Thyroid gland (tissue), 4 donors: ENCODE measurements around the gene NFIA. TPM values are rescaled to one million over a fixed set of nuclear protein-coding genes. Genes with fewer than 3 reads are reported as not detected.
A peak's percentile ranks its signal among the peaks of the same experiment; 100 is the strongest.

Source experiments
- DNase-seq, 2 donors: peaks; one replicate each; pipeline ENCODE4 v3.0.0-alpha.2; 2019
- H3K27ac ChIP-seq, 3 donors: fragments of 200-600 bp; sonication (generic); 1 replicate in 2 of 3; 2 replicates in 1 of 3; pipeline ENCODE4 v1.5.1; 2016 to 2019; ENCODE audit warnings: mild to moderate bottlenecking in 1 of 3, moderate library complexity in 1 of 3
- H3K27me3 ChIP-seq: fragments of 200-600 bp; sonication (generic); one replicate; pipeline ENCODE4 v1.5.1; 2019
- H3K36me3 ChIP-seq, 2 donors: fragments of 200-600 bp; sonication (generic); one replicate each; pipeline ENCODE4 v1.5.1; 2016 to 2019
- H3K4me1 ChIP-seq, 2 donors: fragments of 200-600 bp; sonication (generic); one replicate each; pipeline ENCODE4 v1.5.1; 2017 to 2019
- H3K4me3 ChIP-seq, 3 donors: fragments of 200-600 bp; sonication (generic); replicated peaks in 1 of 3; 1 replicate in 2 of 3; 2 replicates in 1 of 3; pipeline ENCODE4 v1.5.1; 2016; ENCODE audit warnings: mild to moderate bottlenecking in 1 of 3
- H3K9me3 ChIP-seq: fragments of 200-600 bp; sonication (generic); one replicate; pipeline ENCODE4 v1.5.1; 2017
- CTCF ChIP-seq, 6 experiments: fragments of 200-600 bp in 3 of 6; fragments of 450-650 bp in 3 of 6; sonication (generic) in 3 of 6; IDR thresholded peaks; one replicate each; pipeline ENCODE4 v1.5.1; 2016 to 2019; ENCODE audit warnings: antibody characterized with exemption in 6 of 6, mild to moderate bottlenecking in 2 of 6, inconsistent platforms in 1 of 6, moderate library complexity in 1 of 6
- POLR2A ChIP-seq, 2 donors: fragments of 450-650 bp; IDR thresholded peaks; one replicate each; pipeline ENCODE4 v1.6.1; 2017; ENCODE audit warnings: antibody characterized with exemption in 2 of 2, mild to moderate bottlenecking in 2 of 2, moderate library complexity in 1 of 2
- WGBS, 2 donors: methylation state at CpG; one replicate each; pipeline ENCODE4 v1.1.5; 2017; 5-methylcytosine and 5-hydroxymethylcytosine counted together
- intact Hi-C: fragments of 100-400 bp; cut with DNase I; formaldehyde crosslinking; loops from one replicate; pipeline ENCODE4 v1.15.1; 2023
- total RNA-seq, 4 donors: library from RNA; depleted of rRNA; stranded (reverse); fragments of >200 nt; gene quantifications; one replicate each; pipeline ENCODE4 v1.2.3, GENCODE V29; 2016

NFIA gene
- total RNA-seq, 4 donors from 2014 or later: 105 to 149 (median 118) TPM

- no peak for DNase-seq
- Histone ChIP-seq H3K9me3 (no peaks in the 10 kb centered on the region), H3K4me3 (no peak overlapping the region), H3K4me1 (peaks cover 19 to 30% of the 10 kb centered on the region in 2 donors), H3K27me3 (no peaks in the 10 kb centered on the region), H3K27ac (peak overlapping the region in 2 of 3 donors; percentile 19 to 44), H3K36me3 (no peaks in the 10 kb centered on the region)
- WGBS, 2 donors: 92 to 96% methylated on average over 6 of the region's 6 CpGs
- intact Hi-C loops: no loop called here
- TF ChIP-seq CTCF (IDR thresholded peaks at IDR 0.05) (no peak), POLR2A (IDR thresholded peaks at IDR 0.05) (no peak)
These were observed 241.4 kb downstream of the NFIA start for GRCh38 chr1:61323681-61324328.

GRCh38 chr1:61326713-61327112, 244.4 kb downstream of the NFIA start:
- 70 to 76% methylated on average over 2 of the region's 2 CpGs for WGBS, 2 donors
- Histone ChIP-seq H3K27ac (no peak overlapping the region), H3K9me3 (no peaks in the 10 kb centered on the region), H3K4me3 (no peak overlapping the region), H3K4me1 (peaks cover 8 to 17% of the 10 kb centered on the region in 2 donors), H3K27me3 (no peaks in the 10 kb centered on the region), H3K36me3 (no peaks in the 10 kb centered on the region)
- no peak for DNase-seq
- intact Hi-C loops: no loop called here
- TF ChIP-seq POLR2A (IDR thresholded peaks at IDR 0.05): no peak
- TF ChIP-seq CTCF (IDR thresholded peaks at IDR 0.05): no peak

GRCh38 chr1:61327436-61327835, 245.1 kb downstream of the NFIA start:
- WGBS, 2 donors: 96 to 97% methylated on average over 5 of the region's 5 CpGs
- TF ChIP-seq CTCF (IDR thresholded peaks at IDR 0.05) (no peak), POLR2A (IDR thresholded peaks at IDR 0.05) (no peak)
- intact Hi-C loops: no loop called here

GRCh38 chr1:61329556-61329955, 247.2 kb downstream of the NFIA start:
- Histone ChIP-seq H3K4me1 (peaks cover 4 to 12% of the 10 kb centered on the region in 2 donors), H3K36me3 (no peaks in the 10 kb centered on the region), H3K9me3 (no peaks in the 10 kb centered on the region), H3K27me3 (no peaks in the 10 kb centered on the region), H3K27ac (no peak overlapping the region), H3K4me3 (no peak overlapping the region)
- DNase-seq: no peak
- TF ChIP-seq POLR2A (IDR thresholded peaks at IDR 0.05) (no peak), CTCF (IDR thresholded peaks at IDR 0.05) (no peak)
- 95 to 100% methylated on average over 4 of the region's 4 CpGs for WGBS, 2 donors
- intact Hi-C loops: no loop called here

More at GRCh38 chr1:61327436-61327835, 245.1 kb downstream of the NFIA start:
- H3K9me3 ChIP-seq: no peaks in the 10 kb centered on the region
- no peaks in the 10 kb centered on the region for H3K27me3 ChIP-seq
- no peak for DNase-seq
- H3K27ac ChIP-seq: no peak overlapping the region
- peaks cover 8 to 17% of the 10 kb centered on the region in 2 donors for H3K4me1 ChIP-seq
- no peak overlapping the region for H3K4me3 ChIP-seq
- H3K36me3 ChIP-seq: no peaks in the 10 kb centered on the region

GRCh38 chr1:61330018-61330417, 247.7 kb downstream of the NFIA start:
- WGBS, 2 donors: 95% methylated on average over 5 of the region's 5 CpGs
- no peak for DNase-seq
- H3K27me3 ChIP-seq: no peaks in the 10 kb centered on the region
- H3K27ac ChIP-seq: no peak overlapping the region
- TF ChIP-seq POLR2A (IDR thresholded peaks at IDR 0.05): no peak
- TF ChIP-seq CTCF (IDR thresholded peaks at IDR 0.05): no peak
- intact Hi-C loops: no loop called here
- H3K9me3 ChIP-seq: no peaks in the 10 kb centered on the region
- H3K4me1 ChIP-seq: peaks cover 0 to 12% of the 10 kb centered on the region in 2 donors
- H3K4me3 ChIP-seq: no peak overlapping the region
- H3K36me3 ChIP-seq: no peaks in the 10 kb centered on the region
